Measurements from ENCODE around the gene SLC43A3.
"Not testable (repeated sequence)": the region's sequence is repeated elsewhere in the genome, so short reads cannot be mapped to it uniquely, and the experiment has no call there.

Gene SLC43A3

DNA sequence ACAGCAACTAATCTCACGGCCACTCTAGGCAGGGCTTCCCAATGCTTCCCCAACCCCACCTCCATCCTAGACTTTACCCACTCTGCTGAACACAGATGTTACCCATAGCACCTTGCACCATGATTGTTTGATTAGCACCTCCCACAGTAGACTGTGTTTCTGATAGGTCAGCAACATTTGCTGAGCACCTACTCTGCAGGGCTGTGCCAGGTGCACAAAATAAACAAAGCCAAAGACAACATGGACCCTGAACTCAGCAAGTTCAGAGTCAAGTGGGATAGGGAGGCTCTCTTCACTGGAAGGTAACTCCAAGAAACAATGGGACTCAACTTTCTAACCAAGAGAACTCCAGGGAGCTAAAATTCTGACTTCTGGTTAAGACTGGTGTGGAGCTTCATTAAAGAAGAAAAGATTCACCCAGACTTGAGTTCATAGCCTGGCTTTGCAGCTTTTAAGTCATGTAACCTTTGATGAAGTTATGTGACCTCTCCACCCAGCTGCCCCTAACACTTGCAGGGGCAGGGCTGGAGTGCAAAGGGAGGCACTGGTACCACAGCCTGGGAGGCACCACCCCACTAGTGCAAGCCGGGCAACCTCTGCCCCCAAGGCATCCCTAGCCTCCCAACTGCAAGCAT lies 26.7 kb upstream of the SLC43A3 start:
- Histone ChIP-seq H3K9me3 (ENCODE audit: control insufficient read depth, low read length) (no peaks in the 10 kb centered on the region), H3K18ac (ENCODE audit: low read depth in 1 of 2, low read length in 2 of 2) (no peak overlapping the region), H2BK120ac (ENCODE audit: low read depth, low read length) (no peak overlapping the region), H3K14ac (ENCODE audit: low read length in 2 of 2) (no peak overlapping the region), H4K91ac (ENCODE audit: low read length) (peak overlapping the region; percentile 54), H3K4me1 (ENCODE audit: control insufficient read depth, insufficient read depth, low read depth, low read length) (peaks cover 5% of the 10 kb centered on the region), H3K9ac (ENCODE audit: low read length) (no peak overlapping the region), H3K79me1 (replicated peaks; ENCODE audit: low read length, poor library complexity, severe bottlenecking) (no peaks in the 10 kb centered on the region), H3K4ac (ENCODE audit: low read depth in 1 of 2, low read length in 2 of 2) (no peak overlapping the region), H2BK5ac (ENCODE audit: low read depth, low read length, poor library complexity, severe bottlenecking) (no peak overlapping the region), H3K23ac (ENCODE audit: low read length in 2 of 2) (no peak overlapping the region), H3K27ac (ENCODE audit: low read length, poor library complexity, severe bottlenecking) (no peak overlapping the region), H2BK12ac (ENCODE audit: low read length in 2 of 2) (no peak overlapping the region), H2BK15ac (ENCODE audit: low read depth, poor library complexity, severe bottlenecking) (no peak overlapping the region), H4K8ac (ENCODE audit: low read length) (no peak overlapping the region), H2AK5ac (ENCODE audit: low read length, severe bottlenecking) (no peak overlapping the region), H3K36me3 (ENCODE audit: control insufficient read depth in 1 of 2, insufficient read depth in 2 of 2, low read depth in 1 of 2, low read length in 2 of 2) (no peaks in the 10 kb centered on the region), H3K4me3 (ENCODE audit: insufficient read depth in 1 of 2, low read depth in 1 of 2, low read length in 2 of 2) (no peak overlapping the region), H3K27me3 (ENCODE audit: control insufficient read depth in 1 of 2, insufficient read depth in 1 of 2, low read length in 2 of 2) (peaks cover 2 to 56% of the 10 kb centered on the region in 2 experiments), H3K4me2 (ENCODE audit: low read length, poor library complexity, severe bottlenecking) (no peak overlapping the region), H2AFZ (ENCODE audit: low read depth, low read length) (no peak overlapping the region)
- DNase-seq = no peak
- WGBS = 95% methylated on average over 2 of the region's 2 CpGs

DNA sequence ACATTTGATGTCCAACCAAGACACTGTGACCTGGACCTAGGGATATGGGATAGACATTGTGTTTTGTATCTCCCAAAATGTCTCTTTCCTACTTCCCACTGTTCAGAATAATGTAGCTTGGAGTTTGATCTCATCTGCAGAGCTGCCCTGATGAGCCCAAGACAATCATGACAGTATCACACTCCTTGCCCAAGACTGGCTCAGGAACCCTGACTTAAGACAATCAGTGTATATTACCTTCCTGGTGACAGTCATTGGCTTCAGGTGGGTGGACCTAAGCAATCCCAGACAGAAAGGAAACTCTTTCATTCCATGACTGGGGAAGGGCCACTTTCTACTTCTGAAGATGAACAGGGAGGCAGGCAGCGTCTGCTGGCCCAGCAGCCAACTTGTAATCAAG lies 19.1 kb upstream of the SLC43A3 start:
- Histone ChIP-seq H3K23ac (ENCODE audit: low read length in 2 of 2) (no peak overlapping the region), H2AK5ac (ENCODE audit: low read length, severe bottlenecking) (no peak overlapping the region), H2AFZ (ENCODE audit: low read depth, low read length) (no peak overlapping the region), H4K91ac (ENCODE audit: low read length) (no peak overlapping the region), H2BK15ac (ENCODE audit: low read depth, poor library complexity, severe bottlenecking) (no peak overlapping the region), H4K8ac (ENCODE audit: low read length) (no peak overlapping the region), H3K4me2 (ENCODE audit: low read length, poor library complexity, severe bottlenecking) (no peak overlapping the region), H3K9me3 (ENCODE audit: control insufficient read depth, low read length) (no peaks in the 10 kb centered on the region), H3K9ac (ENCODE audit: low read length) (no peak overlapping the region), H3K27ac (ENCODE audit: low read length, poor library complexity, severe bottlenecking) (no peak overlapping the region), H3K4me1 (ENCODE audit: control insufficient read depth, insufficient read depth, low read depth, low read length) (no peaks in the 10 kb centered on the region), H2BK120ac (ENCODE audit: low read depth, low read length) (no peak overlapping the region), H3K4ac (ENCODE audit: low read depth in 1 of 2, low read length in 2 of 2) (no peak overlapping the region), H3K18ac (ENCODE audit: low read depth in 1 of 2, low read length in 2 of 2) (no peak overlapping the region), H2BK12ac (ENCODE audit: low read length in 2 of 2) (no peak overlapping the region), H3K14ac (ENCODE audit: low read length in 2 of 2) (no peak overlapping the region), H3K79me1 (replicated peaks; ENCODE audit: low read length, poor library complexity, severe bottlenecking) (no peaks in the 10 kb centered on the region), H3K4me3 (ENCODE audit: insufficient read depth in 1 of 2, low read depth in 1 of 2, low read length in 2 of 2) (no peak overlapping the region), H3K36me3 (ENCODE audit: control insufficient read depth in 1 of 2, insufficient read depth in 2 of 2, low read depth in 1 of 2, low read length in 2 of 2) (no peaks in the 10 kb centered on the region), H2BK5ac (ENCODE audit: low read depth, low read length, poor library complexity, severe bottlenecking) (no peak overlapping the region), H3K27me3 (ENCODE audit: control insufficient read depth in 1 of 2, insufficient read depth in 1 of 2, low read length in 2 of 2) (peaks cover 3 to 17% of the 10 kb centered on the region in 2 experiments)
- DNase-seq = no peak
- 74% methylated on average over 1 of the region's 1 CpG for WGBS

DNA sequence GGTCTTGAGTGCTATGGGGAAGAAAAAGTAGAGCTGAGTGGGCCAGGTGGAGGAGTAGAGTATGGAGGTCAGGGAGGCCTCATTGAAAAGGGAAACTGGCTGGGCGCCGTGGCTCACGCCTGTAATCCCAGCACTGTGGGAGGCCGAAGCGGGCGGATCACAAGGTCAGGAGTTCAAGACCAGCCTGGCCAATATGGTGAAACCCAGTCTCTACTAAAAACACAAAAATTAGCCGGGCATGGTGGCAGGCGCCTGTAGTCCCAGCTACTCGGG lies 18.1 kb upstream of the SLC43A3 start:
- H3K36me3 ChIP-seq (ENCODE audit: control insufficient read depth in 1 of 2, insufficient read depth in 2 of 2, low read depth in 1 of 2, low read length in 2 of 2); H2BK120ac ChIP-seq (ENCODE audit: low read depth, low read length); H2AK5ac ChIP-seq (ENCODE audit: low read length, severe bottlenecking); H3K4me1 ChIP-seq (ENCODE audit: control insufficient read depth, insufficient read depth, low read depth, low read length); H3K4me2 ChIP-seq (ENCODE audit: low read length, poor library complexity, severe bottlenecking); H3K4ac ChIP-seq (ENCODE audit: low read depth in 1 of 2, low read length in 2 of 2); H2AFZ ChIP-seq (ENCODE audit: low read depth, low read length); H3K27ac ChIP-seq (ENCODE audit: low read length, poor library complexity, severe bottlenecking); H3K79me1 ChIP-seq (replicated peaks; ENCODE audit: low read length, poor library complexity, severe bottlenecking); H4K91ac ChIP-seq (ENCODE audit: low read length); H3K9me3 ChIP-seq (ENCODE audit: control insufficient read depth, low read length); H3K18ac ChIP-seq (ENCODE audit: low read depth in 1 of 2, low read length in 2 of 2); H3K14ac ChIP-seq (ENCODE audit: low read length in 2 of 2); H3K4me3 ChIP-seq (ENCODE audit: insufficient read depth in 1 of 2, low read depth in 1 of 2, low read length in 2 of 2); H2BK12ac ChIP-seq (ENCODE audit: low read length in 2 of 2); H2BK5ac ChIP-seq (ENCODE audit: low read depth, low read length, poor library complexity, severe bottlenecking); H3K23ac ChIP-seq (ENCODE audit: low read length in 2 of 2); H4K8ac ChIP-seq (ENCODE audit: low read length); DNase-seq; H2BK15ac ChIP-seq (ENCODE audit: low read depth, poor library complexity, severe bottlenecking): not testable (repeated sequence)
- peaks cover 3 to 13% of the 10 kb centered on the region in 2 experiments for H3K27me3 ChIP-seq (ENCODE audit: control insufficient read depth in 1 of 2, insufficient read depth in 1 of 2, low read length in 2 of 2)
- H3K9ac ChIP-seq (ENCODE audit: low read length) = peak overlapping the region; percentile 55
- WGBS = 88% methylated on average over 9 of the region's 9 CpGs

GRCh38 chr11:57444362-57445121 lies 17.6 kb upstream of the SLC43A3 start:
- Histone ChIP-seq H2BK5ac (ENCODE audit: low read depth, low read length, poor library complexity, severe bottlenecking) (no peak overlapping the region), H2BK12ac (ENCODE audit: low read length in 2 of 2) (no peak overlapping the region), H3K27me3 (ENCODE audit: control insufficient read depth in 1 of 2, insufficient read depth in 1 of 2, low read length in 2 of 2) (peaks cover 3 to 13% of the 10 kb centered on the region in 2 experiments), H3K4me1 (ENCODE audit: control insufficient read depth, insufficient read depth, low read depth, low read length) (no peaks in the 10 kb centered on the region), H3K36me3 (ENCODE audit: control insufficient read depth in 1 of 2, insufficient read depth in 2 of 2, low read depth in 1 of 2, low read length in 2 of 2) (no peaks in the 10 kb centered on the region), H2AK5ac (ENCODE audit: low read length, severe bottlenecking) (no peak overlapping the region), H3K18ac (ENCODE audit: low read depth in 1 of 2, low read length in 2 of 2) (no peak overlapping the region), H3K9me3 (ENCODE audit: control insufficient read depth, low read length) (no peaks in the 10 kb centered on the region), H2BK15ac (ENCODE audit: low read depth, poor library complexity, severe bottlenecking) (no peak overlapping the region), H2BK120ac (ENCODE audit: low read depth, low read length) (no peak overlapping the region), H4K91ac (ENCODE audit: low read length) (no peak overlapping the region), H2AFZ (ENCODE audit: low read depth, low read length) (no peak overlapping the region), H3K4ac (ENCODE audit: low read depth in 1 of 2, low read length in 2 of 2) (no peak overlapping the region), H3K4me2 (ENCODE audit: low read length, poor library complexity, severe bottlenecking) (no peak overlapping the region), H4K8ac (ENCODE audit: low read length) (no peak overlapping the region), H3K9ac (ENCODE audit: low read length) (peak overlapping the region; percentile 55), H3K79me1 (replicated peaks; ENCODE audit: low read length, poor library complexity, severe bottlenecking) (no peaks in the 10 kb centered on the region), H3K14ac (ENCODE audit: low read length in 2 of 2) (no peak overlapping the region), H3K27ac (ENCODE audit: low read length, poor library complexity, severe bottlenecking) (no peak overlapping the region), H3K23ac (ENCODE audit: low read length in 2 of 2) (no peak overlapping the region), H3K4me3 (ENCODE audit: insufficient read depth in 1 of 2, low read depth in 1 of 2, low read length in 2 of 2) (no peak overlapping the region)
- 67% methylated on average over 7 of the region's 9 CpGs for WGBS
- DNase-seq = no peak
